Ectodermal cell (in vitro differentiated cells): ENCODE measurements around the gene PSEN1.
"Not testable (repeated sequence)": the region's sequence is repeated elsewhere in the genome, so short reads cannot be mapped to it uniquely, and the experiment has no call there.

Experiments used
- H3K27ac ChIP-seq: 2 replicates; pipeline ENCODE4 v1.7.0; 2013; ENCODE audit warnings: mild to moderate bottlenecking, low read depth, low read length; ENCODE audit not compliant: insufficient read depth, poor library complexity, severe bottlenecking
- H3K27me3 ChIP-seq: 2 replicates; pipeline ENCODE4 v1.7.0; 2013; ENCODE audit warnings: mild to moderate bottlenecking, low read length; ENCODE audit not compliant: insufficient read depth, control insufficient read depth, poor library complexity, severe bottlenecking
- H3K36me3 ChIP-seq: one replicate; pipeline ENCODE4 v1.7.0; 2013; ENCODE audit warnings: low read length; ENCODE audit not compliant: control insufficient read depth, insufficient read depth
- H3K4me1 ChIP-seq: one replicate; pipeline ENCODE4 v1.7.0; 2013; ENCODE audit warnings: low read length; ENCODE audit not compliant: control insufficient read depth, insufficient read depth
- H3K4me3 ChIP-seq: 2 replicates; pipeline ENCODE4 v1.7.0; 2013; ENCODE audit warnings: low read depth, low read length, control low read depth; ENCODE audit not compliant: insufficient read depth
- H3K9me3 ChIP-seq: 2 replicates; pipeline ENCODE4 v1.7.0; 2013; ENCODE audit warnings: mild to moderate bottlenecking, low read length, moderate library complexity; ENCODE audit not compliant: control insufficient read depth
- WGBS, 2 experiments: methylation state at CpG; one replicate each; pipeline ENCODE4 v1.1.7; 2013; ENCODE audit warnings: missing lambda C conversion rate in 2 of 2; 5-methylcytosine and 5-hydroxymethylcytosine counted together

Gene PSEN1

GRCh38 chr14:73180385-73180805 lies 44.1 kb downstream of the PSEN1 start:
- no peaks in the 10 kb centered on the region for H3K9me3 ChIP-seq
- peaks cover 4% of the 10 kb centered on the region for H3K36me3 ChIP-seq
- no peaks in the 10 kb centered on the region for H3K27me3 ChIP-seq
- no peak overlapping the region for H3K27ac ChIP-seq
- peaks cover 6% of the 10 kb centered on the region for H3K4me1 ChIP-seq
- no peak overlapping the region for H3K4me3 ChIP-seq

DNA sequence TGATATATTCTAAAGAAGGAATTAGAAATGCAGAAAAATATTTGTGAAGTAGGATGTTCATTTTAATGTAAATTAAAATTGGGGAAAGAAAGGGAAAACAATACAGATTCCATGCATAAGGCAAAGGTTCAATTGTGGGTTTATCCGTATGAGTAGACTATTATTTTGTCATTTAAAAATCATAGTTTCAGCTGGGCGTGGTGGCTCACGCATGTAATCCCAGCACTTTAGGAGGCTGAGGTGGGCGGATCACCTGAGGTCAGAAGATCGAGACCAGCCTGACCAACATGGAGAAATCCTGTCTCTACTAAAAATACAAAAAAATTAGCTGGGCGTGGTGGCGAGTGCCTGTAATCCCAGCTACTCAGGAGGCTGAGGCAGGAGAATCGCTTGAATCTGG lies 44.7 kb downstream of the PSEN1 start:
- WGBS, 2 experiments: 88 to 96% methylated on average over 8 of the region's 8 CpGs
- H3K4me1 ChIP-seq, H3K27ac ChIP-seq, H3K4me3 ChIP-seq, H3K27me3 ChIP-seq, H3K9me3 ChIP-seq, H3K36me3 ChIP-seq: not testable (repeated sequence)

DNA sequence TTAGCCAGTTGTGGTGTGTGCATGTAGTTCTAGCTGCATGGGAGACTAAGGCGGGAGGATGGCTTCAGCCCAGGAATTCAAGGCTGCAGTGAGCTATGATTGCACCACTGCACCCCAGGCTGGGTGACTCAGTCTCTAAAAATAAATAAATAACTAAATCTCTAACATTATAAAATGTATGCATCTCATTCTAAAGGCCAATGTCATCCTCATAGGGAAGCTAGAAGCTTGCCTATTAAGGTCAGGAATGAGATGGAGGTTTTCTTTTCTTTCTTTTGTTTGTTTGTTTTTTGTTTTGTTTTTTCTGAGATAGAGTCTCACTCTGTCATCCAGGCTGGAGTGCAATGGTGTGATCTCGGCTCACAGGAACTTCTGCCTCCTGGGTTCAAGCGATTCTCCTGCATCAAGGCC lies 52.2 kb downstream of the PSEN1 start:
- Histone ChIP-seq H3K36me3 (peaks cover 19% of the 10 kb centered on the region), H3K27ac (no peak overlapping the region), H3K27me3 (no peaks in the 10 kb centered on the region), H3K9me3 (no peaks in the 10 kb centered on the region), H3K4me1 (no peaks in the 10 kb centered on the region), H3K4me3 (no peak overlapping the region)
- 92 to 93% methylated on average over 3 of the region's 3 CpGs for WGBS, 2 experiments

DNA sequence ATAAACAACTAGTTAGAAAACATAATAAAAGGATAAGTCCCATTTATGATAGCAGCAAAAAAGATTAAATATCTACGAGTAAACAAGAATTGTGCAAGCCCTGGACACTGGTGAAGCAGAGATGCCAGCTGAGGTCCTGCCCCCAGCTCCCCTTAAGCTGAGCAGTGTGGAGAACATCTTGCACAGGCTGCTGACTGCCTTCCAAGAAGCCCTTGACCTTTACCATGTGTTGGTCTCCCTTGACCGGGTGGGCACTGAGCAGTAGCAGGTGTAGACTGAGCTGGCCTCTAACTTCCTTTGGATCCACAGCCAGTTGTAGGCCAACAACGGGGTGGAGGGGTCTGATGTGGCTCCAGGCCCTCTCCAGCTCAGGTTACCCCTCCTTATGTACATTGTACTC lies 53.3 kb downstream of the PSEN1 start:
- no peaks in the 10 kb centered on the region for H3K9me3 ChIP-seq
- 93 to 98% methylated on average over 3 of the region's 3 CpGs for WGBS, 2 experiments
- no peaks in the 10 kb centered on the region for H3K27me3 ChIP-seq
- H3K27ac ChIP-seq: no peak overlapping the region
- H3K4me3 ChIP-seq: no peak overlapping the region
- H3K4me1 ChIP-seq: no peaks in the 10 kb centered on the region
- peaks cover 19% of the 10 kb centered on the region for H3K36me3 ChIP-seq

DNA sequence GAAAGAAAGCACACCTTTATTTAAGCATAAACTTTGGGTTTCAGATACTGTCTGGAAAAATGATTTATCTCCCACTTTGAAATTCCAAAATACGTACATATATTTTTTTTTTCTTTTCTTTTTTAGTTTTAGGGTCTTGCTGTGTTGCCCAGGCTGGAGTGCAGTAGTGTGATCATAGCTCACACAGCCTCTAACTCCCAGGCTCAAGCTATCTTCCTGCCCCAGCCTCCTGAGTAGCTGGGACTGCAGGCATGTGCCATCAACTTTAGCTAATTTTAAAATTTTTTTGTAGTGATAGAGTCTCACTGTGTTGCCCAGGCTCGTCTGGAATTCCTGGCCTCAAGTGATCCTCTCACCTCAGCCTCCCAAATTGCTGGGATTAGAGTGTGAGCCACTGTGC lies 55.1 kb downstream of the PSEN1 start:
- H3K27ac ChIP-seq: no peak overlapping the region
- H3K4me1 ChIP-seq: no peaks in the 10 kb centered on the region
- H3K36me3 ChIP-seq: peaks cover 25% of the 10 kb centered on the region
- H3K4me3 ChIP-seq: no peak overlapping the region
- WGBS, 2 experiments: 93 to 100% methylated on average over 1 to 2 of the region's 2 CpGs
- H3K9me3 ChIP-seq: no peaks in the 10 kb centered on the region
- no peaks in the 10 kb centered on the region for H3K27me3 ChIP-seq

GRCh38 chr14:73194306-73194705 lies 58.0 kb downstream of the PSEN1 start:
- not testable (repeated sequence) for H3K4me1 ChIP-seq, H3K27ac ChIP-seq, H3K4me3 ChIP-seq, H3K27me3 ChIP-seq, H3K9me3 ChIP-seq
- WGBS, 2 experiments: 95% methylated on average over 8 of the region's 8 CpGs
- H3K36me3 ChIP-seq: peaks cover 17% of the 10 kb centered on the region

GRCh38 chr14:73198253-73198652 lies 61.9 kb downstream of the PSEN1 start:
- Histone ChIP-seq H3K36me3 (peaks cover 6% of the 10 kb centered on the region), H3K27ac (no peak overlapping the region)
- WGBS, 2 experiments: 63 to 67% methylated on average over 2 of the region's 2 CpGs

GRCh38 chr14:73203527-73203926 lies 67.2 kb downstream of the PSEN1 start:
- Histone ChIP-seq H3K36me3 (peaks cover 25% of the 10 kb centered on the region), H3K4me1 (no peaks in the 10 kb centered on the region), H3K9me3 (no peaks in the 10 kb centered on the region), H3K27ac (no peak overlapping the region), H3K4me3 (no peak overlapping the region), H3K27me3 (no peaks in the 10 kb centered on the region)
- 100% methylated on average over 2 of the region's 2 CpGs; no CpG with 5 or more reads in 1 of the 2 experiments for WGBS, 2 experiments

More at GRCh38 chr14:73198253-73198652, 61.9 kb downstream of the PSEN1 start:
- no peaks in the 10 kb centered on the region for H3K9me3 ChIP-seq
- no peaks in the 10 kb centered on the region for H3K27me3 ChIP-seq
- H3K4me1 ChIP-seq: no peaks in the 10 kb centered on the region
- no peak overlapping the region for H3K4me3 ChIP-seq

GRCh38 chr14:73207615-73208014 lies 71.3 kb downstream of the PSEN1 start:
- WGBS, 2 experiments: 87 to 98% methylated on average over 2 of the region's 2 CpGs
- H3K9me3 ChIP-seq: no peaks in the 10 kb centered on the region
- H3K4me3 ChIP-seq: no peak overlapping the region
- peaks cover 38% of the 10 kb centered on the region for H3K36me3 ChIP-seq
- no peak overlapping the region for H3K27ac ChIP-seq
- H3K4me1 ChIP-seq: no peaks in the 10 kb centered on the region
- no peaks in the 10 kb centered on the region for H3K27me3 ChIP-seq

DNA sequence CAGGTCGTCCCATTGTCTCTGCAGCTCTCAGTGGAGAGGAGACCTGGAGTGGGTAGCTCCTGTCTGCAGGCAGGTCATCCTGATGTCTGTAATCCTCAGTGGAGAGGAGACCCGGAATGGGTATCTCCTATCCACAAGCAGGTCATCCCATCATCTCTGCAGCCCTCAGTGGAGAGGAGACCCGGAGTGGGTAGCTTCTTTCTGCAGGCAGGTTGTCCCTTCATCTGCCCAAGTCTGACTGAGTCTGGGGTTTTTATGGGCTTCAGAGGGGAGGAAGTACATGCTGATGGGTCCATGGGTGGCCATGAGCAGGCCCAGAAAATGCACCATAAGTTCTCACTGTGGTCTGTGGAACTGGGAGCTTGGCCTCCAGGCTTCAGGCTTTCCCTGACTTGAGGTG lies 72.1 kb downstream of the PSEN1 start:
- Histone ChIP-seq H3K27ac (no peak overlapping the region), H3K4me1 (no peaks in the 10 kb centered on the region), H3K36me3 (peaks cover 46% of the 10 kb centered on the region), H3K9me3 (no peaks in the 10 kb centered on the region), H3K27me3 (no peaks in the 10 kb centered on the region), H3K4me3 (no peak overlapping the region)
- WGBS, 2 experiments: 97% methylated on average over 3 of the region's 3 CpGs

DNA sequence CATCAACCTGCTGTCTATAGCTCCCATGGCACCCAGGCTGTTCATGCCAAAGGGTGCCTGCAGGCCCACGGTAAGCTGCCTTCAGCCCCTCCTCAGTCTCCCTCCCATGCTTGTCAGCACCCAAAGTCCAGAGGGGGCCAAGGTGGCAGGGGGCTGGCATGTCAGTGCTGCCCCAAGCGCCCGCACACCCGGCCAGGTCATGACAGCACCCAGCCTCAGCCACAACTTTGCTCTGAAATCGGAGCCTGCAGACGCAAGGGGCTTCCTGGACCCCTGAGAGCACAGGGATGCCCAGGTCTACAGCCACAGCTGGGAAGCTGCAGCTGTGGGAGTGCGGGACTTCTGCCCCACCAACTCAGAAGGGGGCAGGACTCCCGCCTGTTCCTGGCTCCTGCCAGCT lies 72.5 kb downstream of the PSEN1 start:
- no peaks in the 10 kb centered on the region for H3K4me1 ChIP-seq
- H3K36me3 ChIP-seq: peaks cover 48% of the 10 kb centered on the region
- H3K27ac ChIP-seq: no peak overlapping the region
- H3K4me3 ChIP-seq: no peak overlapping the region
- 94 to 96% methylated on average over 8 of the region's 8 CpGs for WGBS, 2 experiments
- H3K9me3 ChIP-seq: no peaks in the 10 kb centered on the region
- H3K27me3 ChIP-seq: no peaks in the 10 kb centered on the region
